Spinal cord (tissue), 10 donors: ENCODE data around the gene USP50. TPM values are rescaled to one million over a fixed set of nuclear protein-coding genes. Genes with fewer than 3 reads are reported as not detected.
"Not testable (repeated sequence)": the region's sequence is repeated elsewhere in the genome, so short reads cannot be mapped to it uniquely, and the experiment has no call there.

ENCODE experiments used
- DNase-seq, 6 donors: peaks; one replicate each; pipeline versions ENCODE4 v3.0.0 to v3.0.0-alpha.2; 2013 to 2015; ENCODE audit warnings: low spot score in 6 of 6, low read depth in 4 of 6
- H3K27ac ChIP-seq: one replicate; pipeline ENCODE4 v1.5.1; 2013; ENCODE audit warnings: low read depth, low read length, control low read depth
- H3K27me3 ChIP-seq: one replicate; pipeline ENCODE4 v1.6.1; 2013; ENCODE audit warnings: low read length; ENCODE audit not compliant: control insufficient read depth, insufficient read depth
- H3K36me3 ChIP-seq: one replicate; pipeline ENCODE4 v1.6.1; 2013; ENCODE audit warnings: low read length; ENCODE audit not compliant: control insufficient read depth, insufficient read depth
- H3K4me1 ChIP-seq: one replicate; pipeline ENCODE4 v1.6.1; 2013; ENCODE audit warnings: low read length; ENCODE audit not compliant: control insufficient read depth, insufficient read depth
- H3K4me3 ChIP-seq: one replicate; pipeline ENCODE4 v1.5.1; 2013; ENCODE audit warnings: low read depth, low read length, control low read depth
- H3K9me3 ChIP-seq: one replicate; pipeline ENCODE4 v1.6.1; 2013; ENCODE audit warnings: low read length; ENCODE audit not compliant: control insufficient read depth, insufficient read depth
- WGBS: methylation state at CpG from one replicate; pipeline ENCODE4 v1.1.5; 2013; ENCODE audit warnings: missing lambda C conversion rate; ENCODE audit not compliant: insufficient coverage; 5-methylcytosine and 5-hydroxymethylcytosine counted together
- polyA plus RNA-seq, 2 donors: library from polyadenylated mRNA; unstranded; fragments of 120-200 nt; gene quantifications; one replicate each; pipeline ENCODE4 v1.2.1, GENCODE V29; 2013; ENCODE audit not compliant: insufficient read length in 2 of 2
- total RNA-seq, 2 donors: library from RNA; depleted of rRNA in 1 of 2; stranded (reverse); fragments of 120-200 nt in 1 of 2; fragments of >200 nt in 1 of 2; gene quantifications; one replicate each; pipeline versions ENCODE4 v1.2.3 to v1.2.4, GENCODE V29; 2013 to 2014
- donor health status: healthy.

USP50 gene
- total and polyA plus RNA-seq, 4 donors, result 0.94 to 2.3 (median 1.1) TPM

GRCh38 chr15:50513001-50513400, 33.5 kb downstream of the USP50 start:
- H3K4me3 ChIP-seq, result no peak overlapping the region
- no peak overlapping the region for H3K27ac ChIP-seq
- H3K36me3 ChIP-seq, result no peaks in the 10 kb centered on the region
- no peaks in the 10 kb centered on the region for H3K4me1 ChIP-seq
- no peak for DNase-seq
- peaks cover 6% of the 10 kb centered on the region for H3K9me3 ChIP-seq
- H3K27me3 ChIP-seq, result no peaks in the 10 kb centered on the region

GRCh38 chr15:50506121-50506520, 40.3 kb downstream of the USP50 start:
- Histone ChIP-seq H3K27ac (no peak overlapping the region), H3K36me3 (peaks cover 11% of the 10 kb centered on the region), H3K4me1 (no peaks in the 10 kb centered on the region), H3K4me3 (no peak overlapping the region), H3K27me3 (no peaks in the 10 kb centered on the region), H3K9me3 (peaks cover under 1% of the 10 kb centered on the region)
- WGBS, result 71% methylated on average over 7 of the region's 8 CpGs
- DNase-seq, result no peak

GRCh38 chr15:50505656-50506055, 40.8 kb downstream of the USP50 start:
- not testable (repeated sequence) for DNase-seq, H3K4me3 ChIP-seq, H3K9me3 ChIP-seq, H3K27ac ChIP-seq, H3K4me1 ChIP-seq, H3K27me3 ChIP-seq
- WGBS, result 90% methylated on average over 2 of the region's 2 CpGs
- peaks cover 13% of the 10 kb centered on the region for H3K36me3 ChIP-seq

GRCh38 chr15:50503144-50503543, 43.3 kb downstream of the USP50 start:
- Histone ChIP-seq H3K9me3 (no peaks in the 10 kb centered on the region), H3K4me3 (no peak overlapping the region), H3K36me3 (peaks cover 16% of the 10 kb centered on the region), H3K27me3 (no peaks in the 10 kb centered on the region), H3K4me1 (no peaks in the 10 kb centered on the region), H3K27ac (no peak overlapping the region)
- DNase-seq, result no peak
- WGBS, result 100% methylated on average over 3 of the region's 7 CpGs

GRCh38 chr15:50501815-50502214, 44.7 kb downstream of the USP50 start:
- Histone ChIP-seq H3K9me3 (no peaks in the 10 kb centered on the region), H3K27ac (no peak overlapping the region), H3K36me3 (peaks cover 16% of the 10 kb centered on the region), H3K4me3 (no peak overlapping the region), H3K4me1 (no peaks in the 10 kb centered on the region), H3K27me3 (no peaks in the 10 kb centered on the region)
- DNase-seq, result no peak
- 95% methylated on average over 4 of the region's 4 CpGs for WGBS

GRCh38 chr15:50500352-50500751, 46.1 kb downstream of the USP50 start:
- H3K27me3 ChIP-seq, result no peaks in the 10 kb centered on the region
- no peak overlapping the region for H3K4me3 ChIP-seq
- no peak overlapping the region for H3K27ac ChIP-seq
- H3K4me1 ChIP-seq, result no peaks in the 10 kb centered on the region
- H3K9me3 ChIP-seq, result no peaks in the 10 kb centered on the region
- no peak for DNase-seq
- H3K36me3 ChIP-seq, result peaks cover 19% of the 10 kb centered on the region
- WGBS, result no CpG with 5 or more reads among the region's 3 CpGs

GRCh38 chr15:50496692-50497091, 49.8 kb downstream of the USP50 start:
- WGBS, result 60% methylated on average over 1 of the region's 2 CpGs
- peaks cover 27% of the 10 kb centered on the region for H3K36me3 ChIP-seq
- no peak overlapping the region for H3K27ac ChIP-seq
- H3K4me3 ChIP-seq, result no peak overlapping the region
- no peaks in the 10 kb centered on the region for H3K27me3 ChIP-seq
- H3K4me1 ChIP-seq, result no peaks in the 10 kb centered on the region
- no peaks in the 10 kb centered on the region for H3K9me3 ChIP-seq
- DNase-seq, result no peak

- H3K36me3 ChIP-seq, result peaks cover 26% of the 10 kb centered on the region
- WGBS, result no CpG with 5 or more reads among the region's 2 CpGs
- H3K27me3 ChIP-seq, result not testable (repeated sequence)
These were observed 51.9 kb downstream of the USP50 start for GRCh38 chr15:50494547-50494946.

GRCh38 chr15:50493625-50494024, 52.8 kb downstream of the USP50 start:
- Histone ChIP-seq H3K4me1 (no peaks in the 10 kb centered on the region), H3K9me3 (no peaks in the 10 kb centered on the region), H3K4me3 (no peak overlapping the region), H3K27me3 (no peaks in the 10 kb centered on the region), H3K27ac (no peak overlapping the region), H3K36me3 (peaks cover 28% of the 10 kb centered on the region)
- DNase-seq, result no peak
- WGBS, result 100% methylated on average over 1 of the region's 3 CpGs

More at GRCh38 chr15:50494547-50494946, 51.9 kb downstream of the USP50 start:
- not testable (repeated sequence) for DNase-seq, H3K4me3 ChIP-seq, H3K4me1 ChIP-seq, H3K9me3 ChIP-seq, H3K27ac ChIP-seq

GRCh38 chr15:50487287-50487686, 59.2 kb downstream of the USP50 start:
- Histone ChIP-seq H3K4me3 (no peak overlapping the region), H3K27ac (no peak overlapping the region), H3K36me3 (peaks cover 21% of the 10 kb centered on the region), H3K9me3 (no peaks in the 10 kb centered on the region), H3K27me3 (no peaks in the 10 kb centered on the region), H3K4me1 (no peaks in the 10 kb centered on the region)
- DNase-seq, result no peak
